ENCODE data around the gene TBCC.

DNA sequence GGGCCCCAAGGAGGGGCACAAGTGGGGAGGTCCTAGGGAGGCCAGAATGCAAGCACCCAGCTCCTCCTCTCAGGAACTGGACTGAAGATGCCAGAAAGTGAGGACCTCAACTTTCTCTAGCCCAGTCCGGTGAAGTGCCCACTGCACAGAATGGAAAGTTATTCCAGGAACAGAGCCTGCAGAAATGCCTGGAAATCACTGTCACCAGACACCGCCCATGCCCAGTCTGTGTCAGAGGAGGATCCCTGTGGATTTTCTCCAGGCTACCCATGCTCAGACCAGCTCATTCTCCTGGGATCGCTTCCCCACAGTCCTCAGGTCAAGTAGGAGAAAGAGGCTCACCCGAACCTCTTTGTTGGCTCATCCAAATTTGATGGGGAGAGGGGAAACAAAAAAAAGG, 30.0 kb downstream of the TBCC start:
- TF ChIP-seq, protein P1, sequence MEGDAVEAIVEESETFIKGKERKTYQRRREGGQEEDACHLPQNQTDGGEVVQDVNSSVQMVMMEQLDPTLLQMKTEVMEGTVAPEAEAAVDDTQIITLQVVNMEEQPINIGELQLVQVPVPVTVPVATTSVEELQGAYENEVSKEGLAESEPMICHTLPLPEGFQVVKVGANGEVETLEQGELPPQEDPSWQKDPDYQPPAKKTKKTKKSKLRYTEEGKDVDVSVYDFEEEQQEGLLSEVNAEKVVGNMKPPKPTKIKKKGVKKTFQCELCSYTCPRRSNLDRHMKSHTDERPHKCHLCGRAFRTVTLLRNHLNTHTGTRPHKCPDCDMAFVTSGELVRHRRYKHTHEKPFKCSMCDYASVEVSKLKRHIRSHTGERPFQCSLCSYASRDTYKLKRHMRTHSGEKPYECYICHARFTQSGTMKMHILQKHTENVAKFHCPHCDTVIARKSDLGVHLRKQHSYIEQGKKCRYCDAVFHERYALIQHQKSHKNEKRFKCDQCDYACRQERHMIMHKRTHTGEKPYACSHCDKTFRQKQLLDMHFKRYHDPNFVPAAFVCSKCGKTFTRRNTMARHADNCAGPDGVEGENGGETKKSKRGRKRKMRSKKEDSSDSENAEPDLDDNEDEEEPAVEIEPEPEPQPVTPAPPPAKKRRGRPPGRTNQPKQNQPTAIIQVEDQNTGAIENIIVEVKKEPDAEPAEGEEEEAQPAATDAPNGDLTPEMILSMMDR (IDR thresholded peaks at IDR 0.05): no peak
- no peak for TF ChIP-seq POLR2A (IDR thresholded peaks at IDR 0.05)

Measured in heart left ventricle (tissue), 13 donors.